ENCODE measurements around the gene FBXL7. TPM values are rescaled to one million over a fixed set of nuclear protein-coding genes. Genes with fewer than 3 reads are reported as not detected.
A peak's percentile ranks its signal among the peaks of the same experiment; 100 is the strongest.

FBXL7 gene
- total and polyA plus RNA-seq, 5 donors, result 10.2 to 22.2 (median 17.9) TPM

DNA sequence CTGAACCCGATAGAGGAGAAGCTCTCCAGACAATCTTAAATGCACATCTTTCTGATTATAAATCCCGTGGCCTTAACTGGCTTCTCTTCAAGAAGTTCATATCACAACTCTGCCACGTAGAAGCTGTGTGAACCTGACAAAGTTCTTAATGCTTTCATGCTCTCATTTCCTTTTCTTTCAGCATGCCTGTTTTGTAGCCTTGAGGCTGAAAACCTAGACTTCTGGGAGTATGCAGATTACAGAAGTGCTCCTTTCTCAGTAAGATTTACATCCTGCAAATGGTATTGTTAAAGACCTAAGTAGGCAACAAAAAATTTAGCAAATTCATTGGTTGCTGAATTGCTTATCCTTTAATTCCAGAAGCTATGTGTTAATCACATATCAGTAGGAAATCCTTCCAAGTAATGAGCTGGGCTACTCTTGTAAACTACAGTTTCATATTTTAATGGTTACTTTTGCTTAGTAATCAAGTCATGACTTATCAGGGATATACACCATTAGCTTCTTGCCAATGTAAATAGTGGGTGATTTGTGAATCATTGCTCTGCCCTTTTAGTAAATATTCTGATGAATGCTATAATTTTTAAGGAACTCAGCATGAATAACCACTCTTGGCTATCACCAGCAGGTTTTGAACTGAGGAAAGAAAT, 334.7 kb downstream of the FBXL7 start:
- peaks cover 2% of the 10 kb centered on the region for H3K9me3 ChIP-seq (ENCODE audit: control insufficient read depth, low read length)
- DNase-seq (no peak), ATAC-seq (peak; percentile 24 to 70)
- intact Hi-C loops (cut with DNase I), result no loop called here
- WGBS, result 20% methylated on average over 3 of the region's 3 CpGs
- no peaks in the 10 kb centered on the region for H3K27me3 ChIP-seq (ENCODE audit: control insufficient read depth, insufficient read depth)
- H3K4me1 ChIP-seq (ENCODE audit: control insufficient read depth, insufficient read depth, low read length), result peaks cover 13% of the 10 kb centered on the region
- H3K27ac ChIP-seq (ENCODE audit: low read length), result no peak overlapping the region
- no peak overlapping the region for H3K4me3 ChIP-seq (ENCODE audit: low read length)

GRCh38 chr5:15835514-15835913, 335.5 kb downstream of the FBXL7 start:
- DNase-seq (no peak), ATAC-seq (no peak)
- WGBS, result 78% methylated on average over 2 of the region's 2 CpGs
- H3K27me3 ChIP-seq (ENCODE audit: control insufficient read depth, insufficient read depth), result no peaks in the 10 kb centered on the region
- H3K4me1 ChIP-seq (ENCODE audit: control insufficient read depth, insufficient read depth, low read length), result peaks cover 13% of the 10 kb centered on the region
- H3K27ac ChIP-seq (ENCODE audit: low read length), result no peak overlapping the region
- no peak overlapping the region for H3K4me3 ChIP-seq (ENCODE audit: low read length)
- intact Hi-C loops (cut with DNase I), result no loop called here
- peaks cover 2% of the 10 kb centered on the region for H3K9me3 ChIP-seq (ENCODE audit: control insufficient read depth, low read length)

DNA sequence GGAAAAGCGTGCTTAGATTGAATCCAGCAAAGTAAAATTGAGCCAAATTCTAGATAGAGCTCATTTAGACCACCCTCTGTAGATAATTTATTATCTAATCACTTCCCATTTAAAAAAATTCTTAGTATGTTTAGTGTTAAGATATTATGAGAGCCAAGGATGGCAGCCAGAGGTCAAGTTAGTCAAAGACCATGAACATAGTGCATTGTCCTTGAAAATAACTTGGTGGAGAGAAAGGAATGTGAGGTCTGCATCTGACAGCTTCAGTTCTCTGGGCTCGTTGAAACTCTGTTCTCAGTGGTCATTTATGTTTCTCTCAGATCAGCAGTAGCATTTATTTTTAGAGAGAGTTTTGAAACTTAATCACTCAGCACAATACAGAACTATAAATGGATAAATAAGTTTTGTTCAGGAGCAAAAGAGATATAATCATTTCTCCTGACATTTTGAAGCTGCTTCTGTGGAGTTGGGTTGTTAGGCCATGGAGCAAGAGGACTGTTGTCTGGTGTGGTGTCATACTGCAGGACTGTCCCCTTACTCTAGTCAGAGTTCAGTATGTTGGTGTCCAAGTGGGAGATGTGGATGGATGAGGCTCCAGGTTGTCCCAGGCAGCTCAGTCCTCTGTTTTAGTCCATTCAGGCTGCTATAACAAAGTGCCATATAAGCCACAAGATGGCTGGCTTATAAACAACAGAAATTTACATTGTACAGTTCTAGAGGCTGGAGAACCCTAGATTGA, 337.7 kb downstream of the FBXL7 start:
- peak; percentile 38 to 82 for ATAC-seq
- H3K4me3 ChIP-seq (ENCODE audit: low read length), result no peak overlapping the region
- intact Hi-C loops (cut with DNase I), result no loop called here
- H3K9me3 ChIP-seq (ENCODE audit: control insufficient read depth, low read length), result peaks cover 3% of the 10 kb centered on the region
- no peak for DNase-seq
- WGBS, result 31% methylated on average over 2 of the region's 2 CpGs
- peaks cover 10% of the 10 kb centered on the region for H3K4me1 ChIP-seq (ENCODE audit: control insufficient read depth, insufficient read depth, low read length)
- peak overlapping the region; percentile 36 for H3K27ac ChIP-seq (ENCODE audit: low read length)
- H3K27me3 ChIP-seq (ENCODE audit: control insufficient read depth, insufficient read depth), result no peaks in the 10 kb centered on the region

DNA sequence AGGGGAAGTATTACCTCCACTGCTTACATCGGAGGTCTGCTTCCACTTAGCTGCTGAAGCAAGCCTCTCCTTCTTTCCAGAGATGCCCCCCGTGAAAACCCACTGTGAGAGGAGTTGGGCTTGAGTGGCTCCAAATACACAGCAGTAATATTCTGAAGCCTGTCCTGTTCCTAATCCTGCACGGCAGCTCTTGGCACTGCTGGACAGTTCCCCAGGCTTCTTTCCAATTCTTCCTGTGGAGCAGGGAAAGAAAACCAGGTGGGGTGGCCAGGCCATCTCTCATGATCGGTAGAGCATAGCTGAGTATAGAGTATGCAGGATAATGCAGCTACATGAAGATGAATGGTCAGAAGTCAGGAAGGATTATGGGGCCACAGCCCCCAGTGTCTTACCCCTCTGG, 344.3 kb downstream of the FBXL7 start:
- DNase-seq, result no peak
- 61% methylated on average over 4 of the region's 4 CpGs for WGBS
- ATAC-seq, result peak in 1 of 2 donors; percentile 45

GRCh38 chr5:15844871-15845270, 344.9 kb downstream of the FBXL7 start:
- no peaks in the 10 kb centered on the region for H3K27me3 ChIP-seq (ENCODE audit: control insufficient read depth, insufficient read depth)
- 95% methylated on average over 3 of the region's 3 CpGs for WGBS
- no peak overlapping the region for H3K4me3 ChIP-seq (ENCODE audit: low read length)
- H3K4me1 ChIP-seq (ENCODE audit: control insufficient read depth, insufficient read depth, low read length), result no peaks in the 10 kb centered on the region
- H3K9me3 ChIP-seq (ENCODE audit: control insufficient read depth, low read length), result peaks cover 2% of the 10 kb centered on the region
- no peak overlapping the region for H3K27ac ChIP-seq (ENCODE audit: low read length)
- DNase-seq, result no peak
- intact Hi-C loops (cut with DNase I), result no loop called here
- no peak for ATAC-seq

More for the DNA sequence above, 344.3 kb downstream of the FBXL7 start:
- Histone ChIP-seq H3K4me1 (ENCODE audit: control insufficient read depth, insufficient read depth, low read length) (no peaks in the 10 kb centered on the region), H3K4me3 (ENCODE audit: low read length) (no peak overlapping the region), H3K27ac (ENCODE audit: low read length) (no peak overlapping the region), H3K9me3 (ENCODE audit: control insufficient read depth, low read length) (peaks cover 2% of the 10 kb centered on the region), H3K27me3 (ENCODE audit: control insufficient read depth, insufficient read depth) (no peaks in the 10 kb centered on the region)
- intact Hi-C loops (cut with DNase I), result no loop called here

DNA sequence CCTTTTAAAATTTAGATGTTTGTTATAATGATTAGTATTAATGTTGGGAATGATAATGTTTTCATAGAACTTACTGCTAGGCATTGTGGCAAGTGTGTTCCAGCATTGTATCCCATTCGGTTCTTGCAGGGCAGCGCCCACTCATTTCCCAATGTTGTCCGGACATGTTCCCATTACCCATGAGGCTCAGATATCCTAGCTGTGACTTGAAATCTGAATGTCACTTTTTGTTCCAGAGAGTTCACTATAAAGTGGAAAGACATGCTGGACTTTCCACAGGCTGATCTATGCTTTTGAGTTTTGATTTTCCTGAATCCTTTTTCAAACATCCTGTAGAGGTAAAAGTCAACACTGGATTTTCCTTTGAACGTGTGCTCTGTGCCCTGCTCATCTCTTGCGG, 350.6 kb downstream of the FBXL7 start:
- DNase-seq (peak in 1 of 3 donors; percentile 43), ATAC-seq (peak; percentile 50 to 80)
- no peak overlapping the region for H3K27ac ChIP-seq (ENCODE audit: low read length)
- H3K9me3 ChIP-seq (ENCODE audit: control insufficient read depth, low read length), result no peaks in the 10 kb centered on the region
- 38% methylated on average over 5 of the region's 5 CpGs for WGBS
- H3K4me1 ChIP-seq (ENCODE audit: control insufficient read depth, insufficient read depth, low read length), result peaks cover 12% of the 10 kb centered on the region
- no peaks in the 10 kb centered on the region for H3K27me3 ChIP-seq (ENCODE audit: control insufficient read depth, insufficient read depth)
- H3K4me3 ChIP-seq (ENCODE audit: low read length), result peak overlapping the region; percentile 7
- intact Hi-C loops (cut with DNase I), result no loop called here

DNA sequence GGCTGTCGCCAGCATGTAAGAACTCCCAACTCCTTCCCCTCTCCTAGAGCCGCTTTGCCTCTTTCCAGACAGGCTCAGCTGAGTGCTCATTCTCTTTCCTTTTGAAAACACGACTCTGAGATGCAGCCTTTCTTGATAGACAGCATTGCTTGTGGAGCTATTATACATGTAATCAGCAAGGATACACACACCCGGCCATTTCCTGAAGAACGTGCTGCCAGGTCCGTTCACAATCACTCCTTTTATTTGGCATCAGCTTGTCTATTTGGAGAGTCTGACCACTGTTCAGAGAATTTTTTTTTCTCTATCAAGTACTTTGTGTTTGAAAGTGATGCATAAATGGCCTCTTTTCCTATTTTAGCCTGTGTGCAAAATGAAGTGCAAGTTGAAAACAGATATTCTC, 351.0 kb downstream of the FBXL7 start:
- Histone ChIP-seq H3K9me3 (ENCODE audit: control insufficient read depth, low read length) (no peaks in the 10 kb centered on the region), H3K27me3 (ENCODE audit: control insufficient read depth, insufficient read depth) (no peaks in the 10 kb centered on the region), H3K4me3 (ENCODE audit: low read length) (peak overlapping the region; percentile 7), H3K27ac (ENCODE audit: low read length) (no peak overlapping the region), H3K4me1 (ENCODE audit: control insufficient read depth, insufficient read depth, low read length) (peaks cover 12% of the 10 kb centered on the region)
- peak; percentile 31 to 74 (median 69) for DNase-seq
- peak; percentile 88 to 95 for ATAC-seq
- 8% methylated on average over 6 of the region's 6 CpGs for WGBS
- intact Hi-C loops (cut with DNase I), result no loop called here

DNA sequence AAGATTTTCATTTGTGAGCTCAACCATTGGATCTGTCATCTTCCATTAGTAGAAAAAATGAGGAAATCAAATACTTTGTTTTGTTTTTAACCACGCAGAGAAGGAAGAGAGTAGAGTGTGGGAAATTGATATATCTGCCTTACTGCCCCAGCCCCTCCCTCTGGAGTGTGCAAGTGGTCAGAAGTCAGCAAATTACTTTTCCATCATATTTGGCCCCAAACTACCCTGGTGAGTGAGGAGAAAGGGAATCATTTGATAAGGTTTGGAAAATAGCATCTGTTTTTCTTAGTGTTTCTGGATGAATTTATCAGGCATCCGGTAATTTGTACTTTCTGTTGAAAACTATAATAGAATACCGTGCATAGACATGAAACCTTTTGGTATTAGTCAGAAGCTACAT, 352.2 kb downstream of the FBXL7 start:
- no peak for DNase-seq
- H3K27ac ChIP-seq (ENCODE audit: low read length), result no peak overlapping the region

DNA sequence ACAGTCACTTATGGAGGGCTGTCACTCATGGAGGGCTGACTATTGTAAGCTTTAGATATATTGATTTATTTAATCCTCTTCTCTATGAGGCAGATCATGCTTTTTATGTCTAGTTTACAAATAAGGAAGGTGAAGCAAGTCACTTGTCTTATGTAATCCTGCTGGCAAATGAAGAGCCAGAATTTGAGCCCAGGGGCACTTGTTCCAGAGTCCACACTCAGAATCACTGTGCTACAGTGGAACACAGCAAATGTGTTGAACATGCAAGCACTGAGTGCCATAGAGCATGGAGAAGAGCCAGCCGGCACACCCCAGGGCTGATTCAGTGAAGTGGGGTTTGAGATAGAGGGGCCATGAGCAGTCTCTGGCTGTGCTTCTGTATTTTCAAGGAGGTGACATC, 353.0 kb downstream of the FBXL7 start:
- ATAC-seq (peak in 1 of 2 donors; percentile 38), DNase-seq (no peak)
- peaks cover 12% of the 10 kb centered on the region for H3K4me1 ChIP-seq (ENCODE audit: control insufficient read depth, insufficient read depth, low read length)
- no peaks in the 10 kb centered on the region for H3K9me3 ChIP-seq (ENCODE audit: control insufficient read depth, low read length)
- 96% methylated on average over 1 of the region's 1 CpG for WGBS
- H3K27me3 ChIP-seq (ENCODE audit: control insufficient read depth, insufficient read depth), result no peaks in the 10 kb centered on the region
- intact Hi-C loops (cut with DNase I), result no loop called here
- H3K4me3 ChIP-seq (ENCODE audit: low read length), result no peak overlapping the region
- no peak overlapping the region for H3K27ac ChIP-seq (ENCODE audit: low read length)

More for the DNA sequence above, 352.2 kb downstream of the FBXL7 start:
- no peak overlapping the region for H3K4me3 ChIP-seq (ENCODE audit: low read length)
- H3K9me3 ChIP-seq (ENCODE audit: control insufficient read depth, low read length), result no peaks in the 10 kb centered on the region
- no peak for ATAC-seq
- intact Hi-C loops (cut with DNase I), result no loop called here
- 33% methylated on average over 3 of the region's 3 CpGs for WGBS
- H3K4me1 ChIP-seq (ENCODE audit: control insufficient read depth, insufficient read depth, low read length), result peaks cover 12% of the 10 kb centered on the region
- H3K27me3 ChIP-seq (ENCODE audit: control insufficient read depth, insufficient read depth), result no peaks in the 10 kb centered on the region

- intact Hi-C loops (cut with DNase I), result no loop called here
- WGBS, result 55% methylated on average over 1 of the region's 1 CpG
- ATAC-seq, result no peak
Observed at GRCh38 chr5:15858326-15858725, 358.3 kb downstream of the FBXL7 start.

GRCh38 chr5:15864536-15865215, 364.7 kb downstream of the FBXL7 start:
- intact Hi-C loops (cut with DNase I), result no loop called here
- WGBS, result 77% methylated on average over 4 of the region's 4 CpGs

More at GRCh38 chr5:15858326-15858725, 358.3 kb downstream of the FBXL7 start:
- Histone ChIP-seq H3K4me1 (ENCODE audit: control insufficient read depth, insufficient read depth, low read length) (peaks cover under 1% of the 10 kb centered on the region), H3K27ac (ENCODE audit: low read length) (no peak overlapping the region), H3K27me3 (ENCODE audit: control insufficient read depth, insufficient read depth) (no peaks in the 10 kb centered on the region), H3K9me3 (ENCODE audit: control insufficient read depth, low read length) (no peaks in the 10 kb centered on the region), H3K4me3 (ENCODE audit: low read length) (no peak overlapping the region)
- DNase-seq, result no peak

More at GRCh38 chr5:15864536-15865215, 364.7 kb downstream of the FBXL7 start:
- H3K4me3 ChIP-seq (ENCODE audit: low read length), result no peak overlapping the region
- H3K9me3 ChIP-seq (ENCODE audit: control insufficient read depth, low read length), result no peaks in the 10 kb centered on the region
- ATAC-seq (no peak), DNase-seq (no peak)
- no peaks in the 10 kb centered on the region for H3K27me3 ChIP-seq (ENCODE audit: control insufficient read depth, insufficient read depth)
- no peak overlapping the region for H3K27ac ChIP-seq (ENCODE audit: low read length)
- H3K4me1 ChIP-seq (ENCODE audit: control insufficient read depth, insufficient read depth, low read length), result no peaks in the 10 kb centered on the region

All from right cardiac atrium (tissue), 5 donors.